Lower leg skin (tissue), 4 donors: ENCODE data around the gene YIF1B. TPM values are rescaled to one million over a fixed set of nuclear protein-coding genes. Genes with fewer than 3 reads are reported as not detected.
A peak's percentile ranks its signal among the peaks of the same experiment; 100 is the strongest.

Source experiments
- DNase-seq, 2 donors: peaks; one replicate each; pipeline ENCODE4 v3.0.0-alpha.2; 2019; ENCODE audit warnings: low spot score in 2 of 2
- H3K4me3 ChIP-seq: fragments of 200-600 bp; sonication (generic); 2 replicates; pipeline ENCODE4 v1.5.1; 2017; ENCODE audit warnings: mild to moderate bottlenecking, low read depth; ENCODE audit not compliant: poor library complexity, severe bottlenecking
- CTCF ChIP-seq, 3 donors: fragments of 450-650 bp; IDR thresholded peaks; one replicate each; pipeline ENCODE4 v1.5.1; 2016; ENCODE audit warnings: antibody characterized with exemption in 3 of 3, mild to moderate bottlenecking in 3 of 3, moderate library complexity in 2 of 3
- POLR2A ChIP-seq, 2 donors: fragments of 450-650 bp; IDR thresholded peaks; one replicate each; pipeline ENCODE4 v1.6.1; 2016 to 2017; ENCODE audit warnings: antibody characterized with exemption in 2 of 2, mild to moderate bottlenecking in 1 of 2, moderate library complexity in 1 of 2
- WGBS, 2 donors: methylation state at CpG; one replicate each; pipeline ENCODE4 v1.1.5; 2018; 5-methylcytosine and 5-hydroxymethylcytosine counted together
- intact Hi-C: fragments of 100-400 bp; cut with DNase I; formaldehyde crosslinking; loops from one replicate; pipeline ENCODE4 v1.15.0; 2023; ENCODE audit warnings: low total_unique reads
- total RNA-seq, 4 donors: library from RNA; depleted of rRNA; stranded (reverse); fragments of >200 nt; gene quantifications; one replicate each; pipeline ENCODE4 v1.1.0, GENCODE V29; 2016

The YIF1B gene
- total RNA-seq, 4 donors from 2014 or later = 14.1 to 38.5 (median 25.5) TPM

DNA sequence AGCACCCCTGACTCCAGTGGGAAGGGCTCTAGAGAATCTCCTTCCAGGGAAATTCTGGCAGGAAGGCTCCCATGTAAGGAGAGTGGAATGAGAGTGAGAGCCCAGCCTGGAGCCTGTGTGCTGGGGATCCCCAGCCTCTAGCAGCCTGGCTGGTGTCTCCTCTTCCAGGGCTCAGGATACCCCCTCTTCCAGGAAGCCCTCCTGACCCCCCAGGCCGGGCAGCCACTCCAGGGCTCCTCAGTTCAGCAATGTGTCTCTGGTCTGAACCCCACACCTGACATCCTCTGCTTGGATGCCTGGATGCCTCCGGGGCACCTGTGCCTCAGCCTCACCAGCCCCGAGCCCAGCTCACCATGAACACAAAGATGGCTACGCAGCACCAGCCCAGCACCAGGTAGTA, 8.7 kb downstream of the YIF1B start:
- DNase-seq = no peak
- 95 to 100% methylated on average over 4 of the region's 4 CpGs for whole genome bisulfite sequencing, 2 donors
- intact Hi-C loops = no loop called here
- no peak for TF ChIP-seq CTCF (IDR thresholded peaks at IDR 0.05)
- H3K4me3 ChIP-seq = no peak overlapping the region

DNA sequence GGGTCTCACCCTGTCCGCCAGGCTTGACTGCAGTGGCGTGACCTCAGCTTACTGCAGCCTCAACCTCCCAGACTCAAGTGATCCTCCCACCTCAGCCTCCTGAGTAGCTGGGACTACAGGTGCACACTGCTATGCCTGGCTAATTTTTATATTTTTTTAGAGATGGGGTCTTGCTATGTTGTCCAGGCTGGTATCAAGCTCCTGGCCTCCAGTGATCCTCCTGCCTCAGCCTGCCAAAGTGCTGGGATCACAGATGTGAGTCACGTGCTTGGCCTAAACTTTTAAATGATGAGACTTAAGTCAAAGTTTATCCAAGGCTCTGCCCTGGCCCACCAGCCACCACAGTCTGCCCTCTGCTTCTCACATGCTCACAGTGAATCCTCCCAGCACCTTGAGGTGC, 9.5 kb downstream of the YIF1B start:
- WGBS, 2 donors = 83 to 87% methylated on average over 3 of the region's 3 CpGs
- DNase-seq = no peak
- TF ChIP-seq CTCF (IDR thresholded peaks at IDR 0.05) (no peak), POLR2A (IDR thresholded peaks at IDR 0.05) (no peak)
- H3K4me3 ChIP-seq = no peak overlapping the region
- intact Hi-C loops = no loop called here

GRCh38 chr19:38304866-38305429, 10.8 kb downstream of the YIF1B start:
- no peak overlapping the region for H3K4me3 ChIP-seq
- WGBS, 2 donors = 68 to 69% methylated on average over 27 to 29 of the region's 29 CpGs

DNA sequence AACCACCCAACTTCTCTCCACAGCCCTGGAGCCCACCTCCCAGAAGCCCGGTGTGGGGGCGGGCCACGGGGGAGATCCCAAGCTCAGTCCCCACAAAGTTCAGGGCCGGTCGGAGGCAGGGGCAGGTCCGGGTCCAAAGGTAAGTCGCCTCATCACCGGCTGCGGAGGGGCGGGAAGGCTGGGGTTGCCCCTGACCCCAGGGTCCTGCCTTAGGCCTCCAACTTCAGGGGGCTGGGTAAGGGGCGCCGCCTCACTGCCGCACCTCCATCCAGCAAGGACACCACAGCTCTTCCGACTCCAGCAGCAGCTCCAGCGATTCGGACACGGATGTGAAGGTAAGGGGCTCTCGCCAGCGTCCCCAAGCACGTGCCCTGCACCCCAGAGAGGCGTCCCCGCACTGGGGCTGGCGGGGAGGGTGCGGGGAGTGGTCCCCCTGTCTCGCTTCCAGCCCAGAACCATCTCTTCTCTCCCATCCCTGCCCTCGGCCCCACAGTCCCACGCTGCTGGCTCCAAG, 11.3 kb downstream of the YIF1B start:
- WGBS, 2 donors = 49 to 58% methylated on average over 26 of the region's 27 CpGs
- intact Hi-C loops = no loop called here
- H3K4me3 ChIP-seq = no peak overlapping the region
- DNase-seq = no peak
- no peak for TF ChIP-seq POLR2A (IDR thresholded peaks at IDR 0.05)
- no peak for TF ChIP-seq CTCF (IDR thresholded peaks at IDR 0.05)

More at GRCh38 chr19:38304866-38305429, 10.8 kb downstream of the YIF1B start:
- no peak for DNase-seq
- intact Hi-C loops = no loop called here
- TF ChIP-seq POLR2A (IDR thresholded peaks at IDR 0.05) (no peak), CTCF (IDR thresholded peaks at IDR 0.05) (no peak)

- TF ChIP-seq POLR2A (IDR thresholded peaks at IDR 0.05) (no peak), CTCF (IDR thresholded peaks at IDR 0.05) (no peak)
- intact Hi-C loops = no loop called here
- 29 to 59% methylated on average over 27 of the region's 28 CpGs for WGBS, 2 donors
- no peak within 1 kb of the TSS for H3K4me3 ChIP-seq
- peak; percentile 63 to 92 for DNase-seq
Measured at GRCh38 chr19:38303517-38304351, 12.0 kb downstream of the YIF1B start, which contains the start of gene C19orf33. C19orf33 (plus strand) TSS chr19:38304251; CDS start chr19:38304262, 11 bp downstream.
